K562 (cell line): ENCODE measurements around the gene GRXCR2. TPM values are rescaled to one million over a fixed set of nuclear protein-coding genes. Genes with fewer than 3 reads are reported as not detected.

ENCODE experiments used
- ARHGAP35 ChIP-seq: fragments of 450-650 bp; IDR thresholded peaks from 2 replicates; pipeline ENCODE4 v1.6.1; 2018; ENCODE audit not compliant: partially characterized antibody
- ARID4B ChIP-seq: sonication (generic); formaldehyde crosslinking; IDR thresholded peaks from 2 replicates; pipeline ENCODE4 v1.8.0; 2022; ENCODE audit warnings: mild to moderate bottlenecking, missing genetic modification reagents
- DACH1 ChIP-seq: fragments of 450-650 bp; IDR thresholded peaks from 2 replicates; pipeline ENCODE4 v1.6.1; 2018; ENCODE audit not compliant: partially characterized antibody
- EWSR1 ChIP-seq: fragments of 450-650 bp; IDR thresholded peaks from 2 replicates; pipeline ENCODE4 v1.6.1; 2018; ENCODE audit warnings: borderline replicate concordance, mild to moderate bottlenecking, low read depth, moderate library complexity; ENCODE audit not compliant: partially characterized antibody
- FOS ChIP-seq: IDR thresholded peaks from 3 replicates; pipeline ENCODE4 v1.6.1; 2011; ENCODE audit not compliant: insufficient read length; ENCODE audit errors: extremely low read depth
- FOSL1 ChIP-seq: fragments of 200-800 bp; sonication (Bioruptor generic); conservative IDR thresholded peaks from 2 replicates; pipeline ENCODE4 v1.6.1; 2016; ENCODE audit warnings: missing genetic modification characterization, missing compliant biosample characterization
- FOXJ3 ChIP-seq: sonication (generic); formaldehyde crosslinking; IDR thresholded peaks from 2 replicates; pipeline ENCODE4 v1.4.0; 2020; ENCODE audit warnings: mild to moderate bottlenecking, missing genetic modification reagents
- HOXB6 ChIP-seq: fragments of 250-450 bp; sonication (Bioruptor Pico); IDR thresholded peaks from 2 replicates; pipeline ENCODE4 v1.5.1; 2022; ENCODE audit warnings: mild to moderate bottlenecking, borderline replicate concordance
- MAFK ChIP-seq: IDR thresholded peaks from 2 replicates; pipeline ENCODE4 v1.6.1; 2011; ENCODE audit warnings: low read length, improper control_type of control experiment
- POLR2AphosphoS2 ChIP-seq: IDR thresholded peaks from 2 replicates; pipeline ENCODE4 v1.6.1; 2012; ENCODE audit warnings: low read length, improper control_type of control experiment
- RERE ChIP-seq: sonication (generic); formaldehyde crosslinking; IDR thresholded peaks from 2 replicates; pipeline ENCODE4 v1.8.0; 2023; ENCODE audit warnings: missing genetic modification reagents, mild to moderate bottlenecking, borderline replicate concordance
- SP1 ChIP-seq: sonication (generic); formaldehyde crosslinking; IDR thresholded peaks from 2 replicates; pipeline ENCODE4 v1.8.1; 2022; ENCODE audit warnings: mild to moderate bottlenecking, missing genetic modification reagents
- TCF7L2 ChIP-seq: fragments of 150-350 bp; IDR thresholded peaks from 2 replicates; pipeline ENCODE4 v1.6.1; 2016; ENCODE audit warnings: low read depth, mild to moderate bottlenecking, low read length, moderate library complexity
- USF1 ChIP-seq: sonication (generic); formaldehyde crosslinking; IDR thresholded peaks from 2 replicates; pipeline ENCODE4 v1.9.0; 2022; ENCODE audit warnings: mild to moderate bottlenecking, missing genetic modification reagents
- ZHX1 ChIP-seq: fragments of 150-350 bp; conservative IDR thresholded peaks from 2 replicates; pipeline ENCODE4 v1.6.1; 2014; ENCODE audit warnings: low read length
- ZNF75A ChIP-seq: fragments of 450-650 bp; formaldehyde crosslinking; IDR thresholded peaks from 2 replicates; pipeline ENCODE4 v1.4.0; 2020; ENCODE audit warnings: mild to moderate bottlenecking
- polyA plus RNA-seq, 8 experiments: library from polyadenylated mRNA; depleted of rRNA in 4 of 8; stranded (reverse) in 5 of 8; unstranded in 3 of 8; fragments of >200 nt; fragmentation: Nextera tagmentation in 2 of 8; fragmentation: Illumina TruSeq in 1 of 8; extraction: Ambion mirVana in 2 of 8; extraction: Trizol in 1 of 8; gene quantifications; 2 replicates each; pipeline versions ENCODE4 v1.2.1 to v1.2.3, GENCODE V29; 2011 to 2014; ENCODE audit warnings: inconsistent platforms in 1 of 8, missing spikeins in 1 of 8
- total RNA-seq, 7 experiments: library from RNA; depleted of rRNA in 6 of 7; stranded (reverse); fragments of >200 nt in 6 of 7; fragmentation: Illumina TruSeq in 2 of 7; extraction: Trizol in 2 of 7; gene quantifications; 2 replicates each; pipeline versions ENCODE4 v1.2.1 to v1.2.3, GENCODE V29; 2011 to 2021; ENCODE audit warnings: low replicate concordance in 1 of 7

The GRXCR2 gene
- total and polyA plus RNA-seq, 9 of the 15 experiments (the other 6 are each of a cell fraction or from before 2014, with no cell fraction given) = not detected

- TF ChIP-seq RERE (CRISPR knock-in tag) = no peak
- TF ChIP-seq MAFK = no peak
- TF ChIP-seq FOXJ3 (CRISPR knock-in tag) = no peak
- no peak for TF ChIP-seq ARHGAP35
- TF ChIP-seq ZHX1 = no peak
- TF ChIP-seq TCF7L2 = no peak
- TF ChIP-seq FOS = no peak
- TF ChIP-seq SP1 (CRISPR knock-in tag) = no peak
- TF ChIP-seq HOXB6 = no peak
- no peak for TF ChIP-seq ZNF75A (CRISPR knock-in tag)
- no peak for TF ChIP-seq FOSL1 (tag)
- TF ChIP-seq EWSR1 = no peak
- peak; percentile 61 for TF ChIP-seq DACH1
- TF ChIP-seq POLR2AphosphoS2 = no peak
- no peak for TF ChIP-seq USF1
- TF ChIP-seq ARID4B (CRISPR knock-in tag) = no peak; the same call in 1 of the 2 replicates
Measured at GRCh38 chr5:145834554-145834916, 38.3 kb downstream of the GRXCR2 start (continued).
